Activated T-cell treated with anti-CD3 and anti-CD28 coated beads, Interleukin-2, amount 50 U/mL, for 72 hours (primary cell): ENCODE results near the gene SPATA31C1. TPM values are rescaled to one million over a fixed set of nuclear protein-coding genes. Genes with fewer than 3 reads are reported as not detected.
"Not testable (repeated sequence)": the region's sequence is repeated elsewhere in the genome, so short reads cannot be mapped to it uniquely, and the experiment has no call there.

Source experiments
- ATAC-seq, 2 donors: fragments of 150-1000 bp; cut with Tn5 transposase; replicated peaks in 1 of 2; 2 replicates each; pipeline ENCODE4 v1.10.0; 2021; ENCODE audit warnings: moderate library complexity in 2 of 2, mild to moderate bottlenecking in 1 of 2
- DNase-seq, 2 donors: peaks; one replicate each; pipeline ENCODE4 v3.0.0; 2021 to 2022; ENCODE audit warnings: mixed read lengths in 1 of 2
- H3K27ac Mint-ChIP-seq: one replicate; pipeline ENCODE4 v1.8.0; 2022; ENCODE audit warnings: mild to moderate bottlenecking, moderate library complexity, mixed read lengths
- H3K27me3 Mint-ChIP-seq: one replicate; pipeline ENCODE4 v1.8.0; 2022; ENCODE audit warnings: low read depth, mixed read lengths
- H3K36me3 Mint-ChIP-seq, 2 donors: one replicate each; pipeline ENCODE4 v1.8.0; 2022; ENCODE audit warnings: mixed read lengths in 2 of 2, mild to moderate bottlenecking in 1 of 2; ENCODE audit not compliant: insufficient read depth in 2 of 2
- H3K4me1 Mint-ChIP-seq: one replicate; pipeline ENCODE4 v1.8.0; 2022; ENCODE audit warnings: low read depth, mixed read lengths
- H3K4me3 Mint-ChIP-seq, 2 donors: one replicate each; pipeline ENCODE4 v1.8.0; 2022; ENCODE audit warnings: mild to moderate bottlenecking in 2 of 2, mixed read lengths in 2 of 2, moderate library complexity in 2 of 2
- H3K9me3 Mint-ChIP-seq, 2 donors: one replicate each; pipeline ENCODE4 v1.8.0; 2022; ENCODE audit warnings: mixed read lengths in 2 of 2
- total RNA-seq, 2 donors: library from RNA; stranded (reverse); gene quantifications; one replicate each; pipeline ENCODE4 v1.2.3, GENCODE V29; 2022

Gene SPATA31C1
- total RNA-seq, 2 donors from 2014 or later: not detected

- H3K4me3 Mint-ChIP-seq, H3K36me3 Mint-ChIP-seq, DNase-seq, H3K9me3 Mint-ChIP-seq, H3K27ac Mint-ChIP-seq, H3K27me3 Mint-ChIP-seq, ATAC-seq, H3K4me1 Mint-ChIP-seq: not testable (repeated sequence)
Observed at GRCh38 chr9:87924851-87925250, 7.1 kb downstream of the SPATA31C1 start.

- H3K9me3 Mint-ChIP-seq, H3K36me3 Mint-ChIP-seq, H3K4me1 Mint-ChIP-seq, ATAC-seq, H3K27ac Mint-ChIP-seq, DNase-seq, H3K4me3 Mint-ChIP-seq, H3K27me3 Mint-ChIP-seq: not testable (repeated sequence)
Observed at GRCh38 chr9:87929152-87929551, 11.4 kb downstream of the SPATA31C1 start.

- H3K4me1 Mint-ChIP-seq, ATAC-seq, DNase-seq, H3K27ac Mint-ChIP-seq, H3K27me3 Mint-ChIP-seq, H3K9me3 Mint-ChIP-seq, H3K4me3 Mint-ChIP-seq, H3K36me3 Mint-ChIP-seq: not testable (repeated sequence)
Observed at GRCh38 chr9:87934444-87934843, 16.7 kb downstream of the SPATA31C1 start.

GRCh38 chr9:87937352-87937751, 19.6 kb downstream of the SPATA31C1 start:
- not testable (repeated sequence) for ATAC-seq, H3K4me1 Mint-ChIP-seq, H3K4me3 Mint-ChIP-seq, H3K36me3 Mint-ChIP-seq, DNase-seq, H3K9me3 Mint-ChIP-seq, H3K27me3 Mint-ChIP-seq, H3K27ac Mint-ChIP-seq

GRCh38 chr9:87937918-87938317, 20.2 kb downstream of the SPATA31C1 start:
- H3K4me3 Mint-ChIP-seq, H3K27ac Mint-ChIP-seq, H3K36me3 Mint-ChIP-seq, H3K27me3 Mint-ChIP-seq, H3K9me3 Mint-ChIP-seq, DNase-seq, ATAC-seq, H3K4me1 Mint-ChIP-seq: not testable (repeated sequence)

GRCh38 chr9:87938336-87938735, 20.6 kb downstream of the SPATA31C1 start:
- DNase-seq, H3K4me1 Mint-ChIP-seq, H3K36me3 Mint-ChIP-seq, H3K27me3 Mint-ChIP-seq, ATAC-seq, H3K27ac Mint-ChIP-seq, H3K9me3 Mint-ChIP-seq, H3K4me3 Mint-ChIP-seq: not testable (repeated sequence)

- not testable (repeated sequence) for H3K36me3 Mint-ChIP-seq, H3K9me3 Mint-ChIP-seq, H3K4me3 Mint-ChIP-seq, H3K27me3 Mint-ChIP-seq, DNase-seq, ATAC-seq, H3K4me1 Mint-ChIP-seq, H3K27ac Mint-ChIP-seq
Observed at GRCh38 chr9:87939096-87939495, 21.3 kb downstream of the SPATA31C1 start.

- H3K4me3 Mint-ChIP-seq: no peak overlapping the region
- no peaks in the 10 kb centered on the region for H3K36me3 Mint-ChIP-seq
- H3K9me3 Mint-ChIP-seq: no peaks in the 10 kb centered on the region
- DNase-seq (no peak), ATAC-seq (no peak)
- H3K27me3 Mint-ChIP-seq: peaks cover 26% of the 10 kb centered on the region
- no peaks in the 10 kb centered on the region for H3K4me1 Mint-ChIP-seq
- H3K27ac Mint-ChIP-seq: no peak overlapping the region
Observed at GRCh38 chr9:87944096-87944495, 26.3 kb downstream of the SPATA31C1 start.

GRCh38 chr9:87944682-87945081, 26.9 kb downstream of the SPATA31C1 start:
- DNase-seq (no peak), ATAC-seq (no peak)
- H3K9me3 Mint-ChIP-seq: no peaks in the 10 kb centered on the region
- H3K4me3 Mint-ChIP-seq: no peak overlapping the region
- H3K27me3 Mint-ChIP-seq: peaks cover 31% of the 10 kb centered on the region
- H3K36me3 Mint-ChIP-seq: peaks cover 0 to under 1% of the 10 kb centered on the region in 2 donors
- H3K27ac Mint-ChIP-seq: no peak overlapping the region
- H3K4me1 Mint-ChIP-seq: no peaks in the 10 kb centered on the region

- H3K36me3 Mint-ChIP-seq: peaks cover 4 to 5% of the 10 kb centered on the region in 2 donors
- H3K4me3 Mint-ChIP-seq: no peak overlapping the region
- ATAC-seq (no peak), DNase-seq (no peak)
- no peaks in the 10 kb centered on the region for H3K4me1 Mint-ChIP-seq
- H3K27ac Mint-ChIP-seq: no peak overlapping the region
- peaks cover 31% of the 10 kb centered on the region for H3K27me3 Mint-ChIP-seq
- peaks cover 2 to 6% of the 10 kb centered on the region in 2 donors for H3K9me3 Mint-ChIP-seq
Observed at GRCh38 chr9:87950296-87950695, 32.5 kb downstream of the SPATA31C1 start.

- H3K27me3 Mint-ChIP-seq: peaks cover 33% of the 10 kb centered on the region
- H3K4me1 Mint-ChIP-seq: no peaks in the 10 kb centered on the region
- DNase-seq (no peak), ATAC-seq (peak; percentile 30 to 36)
- H3K4me3 Mint-ChIP-seq: no peak overlapping the region
- no peak overlapping the region for H3K27ac Mint-ChIP-seq
- H3K36me3 Mint-ChIP-seq: peaks cover 4 to 5% of the 10 kb centered on the region in 2 donors
- H3K9me3 Mint-ChIP-seq: peaks cover 2 to 6% of the 10 kb centered on the region in 2 donors
Observed at GRCh38 chr9:87950765-87951488, 33.2 kb downstream of the SPATA31C1 start.

- H3K9me3 Mint-ChIP-seq: peaks cover 2 to 6% of the 10 kb centered on the region in 2 donors
- DNase-seq (no peak), ATAC-seq (peak in 1 of 2 donors; percentile 25)
- H3K36me3 Mint-ChIP-seq: peaks cover 4 to 5% of the 10 kb centered on the region in 2 donors
- no peak overlapping the region for H3K27ac Mint-ChIP-seq
- no peak overlapping the region for H3K4me3 Mint-ChIP-seq
- peaks cover 27% of the 10 kb centered on the region for H3K27me3 Mint-ChIP-seq
- no peaks in the 10 kb centered on the region for H3K4me1 Mint-ChIP-seq
Observed at GRCh38 chr9:87954230-87954629, 36.5 kb downstream of the SPATA31C1 start.

GRCh38 chr9:87957839-87958238, 40.1 kb downstream of the SPATA31C1 start:
- DNase-seq (no peak), ATAC-seq (no peak)
- no peaks in the 10 kb centered on the region for H3K4me1 Mint-ChIP-seq
- H3K9me3 Mint-ChIP-seq: peaks cover 0 to 5% of the 10 kb centered on the region in 2 donors
- H3K27me3 Mint-ChIP-seq: peaks cover 38% of the 10 kb centered on the region
- no peak overlapping the region for H3K27ac Mint-ChIP-seq
- no peak overlapping the region for H3K4me3 Mint-ChIP-seq
- peaks cover 0 to 3% of the 10 kb centered on the region in 2 donors for H3K36me3 Mint-ChIP-seq

GRCh38 chr9:87958591-87958990, 40.8 kb downstream of the SPATA31C1 start:
- no peak overlapping the region for H3K4me3 Mint-ChIP-seq

More at GRCh38 chr9:87958591-87958990, 40.8 kb downstream of the SPATA31C1 start:
- ATAC-seq: no peak
- peaks cover 38% of the 10 kb centered on the region for H3K27me3 Mint-ChIP-seq
- no peaks in the 10 kb centered on the region for H3K4me1 Mint-ChIP-seq
- no peak for DNase-seq
- H3K27ac Mint-ChIP-seq: no peak overlapping the region
- H3K36me3 Mint-ChIP-seq: peaks cover 0 to 3% of the 10 kb centered on the region in 2 donors
- H3K9me3 Mint-ChIP-seq: peaks cover 0 to 5% of the 10 kb centered on the region in 2 donors
